Effector CD8-positive, alpha-beta T cell (primary cell): ENCODE measurements around the gene NOL6.
"Not testable (repeated sequence)": the region's sequence is repeated elsewhere in the genome, so short reads cannot be mapped to it uniquely, and the experiment has no call there.

Experiments
- DNase-seq: peaks from one replicate; lab custom pipeline; 2025; lab: John Stamatoyannopoulos, UW
- total RNA-seq, 4 experiments: gene quantifications; one replicate each; lab custom pipeline; 2026; lab: John Stamatoyannopoulos, UW

Gene NOL6, protein sequence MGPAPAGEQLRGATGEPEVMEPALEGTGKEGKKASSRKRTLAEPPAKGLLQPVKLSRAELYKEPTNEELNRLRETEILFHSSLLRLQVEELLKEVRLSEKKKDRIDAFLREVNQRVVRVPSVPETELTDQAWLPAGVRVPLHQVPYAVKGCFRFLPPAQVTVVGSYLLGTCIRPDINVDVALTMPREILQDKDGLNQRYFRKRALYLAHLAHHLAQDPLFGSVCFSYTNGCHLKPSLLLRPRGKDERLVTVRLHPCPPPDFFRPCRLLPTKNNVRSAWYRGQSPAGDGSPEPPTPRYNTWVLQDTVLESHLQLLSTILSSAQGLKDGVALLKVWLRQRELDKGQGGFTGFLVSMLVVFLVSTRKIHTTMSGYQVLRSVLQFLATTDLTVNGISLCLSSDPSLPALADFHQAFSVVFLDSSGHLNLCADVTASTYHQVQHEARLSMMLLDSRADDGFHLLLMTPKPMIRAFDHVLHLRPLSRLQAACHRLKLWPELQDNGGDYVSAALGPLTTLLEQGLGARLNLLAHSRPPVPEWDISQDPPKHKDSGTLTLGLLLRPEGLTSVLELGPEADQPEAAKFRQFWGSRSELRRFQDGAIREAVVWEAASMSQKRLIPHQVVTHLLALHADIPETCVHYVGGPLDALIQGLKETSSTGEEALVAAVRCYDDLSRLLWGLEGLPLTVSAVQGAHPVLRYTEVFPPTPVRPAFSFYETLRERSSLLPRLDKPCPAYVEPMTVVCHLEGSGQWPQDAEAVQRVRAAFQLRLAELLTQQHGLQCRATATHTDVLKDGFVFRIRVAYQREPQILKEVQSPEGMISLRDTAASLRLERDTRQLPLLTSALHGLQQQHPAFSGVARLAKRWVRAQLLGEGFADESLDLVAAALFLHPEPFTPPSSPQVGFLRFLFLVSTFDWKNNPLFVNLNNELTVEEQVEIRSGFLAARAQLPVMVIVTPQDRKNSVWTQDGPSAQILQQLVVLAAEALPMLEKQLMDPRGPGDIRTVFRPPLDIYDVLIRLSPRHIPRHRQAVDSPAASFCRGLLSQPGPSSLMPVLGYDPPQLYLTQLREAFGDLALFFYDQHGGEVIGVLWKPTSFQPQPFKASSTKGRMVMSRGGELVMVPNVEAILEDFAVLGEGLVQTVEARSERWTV
- 74.0 to 161 (median 93.5) reads per million in 4 experiments for total RNA-seq

DNA sequence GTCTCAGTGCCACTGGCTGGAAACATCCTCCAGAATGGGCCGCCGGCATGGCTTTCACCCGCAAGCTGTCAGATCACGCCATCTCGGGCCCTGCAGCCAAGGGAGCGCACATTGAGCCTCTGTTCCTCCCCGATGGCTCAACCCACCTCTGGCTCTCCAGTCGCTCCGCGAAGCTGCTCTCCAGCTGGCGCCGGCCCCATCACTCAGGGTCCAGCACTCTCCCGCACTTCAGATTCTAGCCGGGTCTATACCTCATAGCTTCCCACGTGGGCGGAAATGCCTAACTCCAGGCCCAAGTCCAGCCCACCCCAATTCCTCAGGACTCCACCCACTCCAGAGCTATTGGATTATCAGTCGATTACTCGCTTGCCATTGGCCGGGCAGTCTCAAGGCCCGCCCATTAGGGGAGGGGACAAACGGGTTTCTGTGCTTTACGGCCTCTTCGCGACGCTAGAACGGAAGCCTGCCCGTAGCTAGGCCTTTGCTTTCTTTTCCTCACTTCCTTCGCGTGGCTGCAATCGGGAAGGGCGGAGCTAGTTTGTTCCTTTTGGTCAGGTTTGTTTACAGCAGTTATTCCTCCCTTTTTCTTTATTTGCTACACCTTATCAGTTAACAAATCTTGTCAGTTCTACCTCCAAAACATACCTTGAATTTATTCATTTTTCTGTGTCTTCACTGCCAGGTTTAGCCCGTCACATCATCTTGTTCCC lies at the start of gene NOL6:
NOL6 (minus strand) TSS at position 282 of the 710 bp plus-strand sequence; CDS start at position 200, 82 bp downstream.
- DNase-seq = peak; percentile 97

DNA sequence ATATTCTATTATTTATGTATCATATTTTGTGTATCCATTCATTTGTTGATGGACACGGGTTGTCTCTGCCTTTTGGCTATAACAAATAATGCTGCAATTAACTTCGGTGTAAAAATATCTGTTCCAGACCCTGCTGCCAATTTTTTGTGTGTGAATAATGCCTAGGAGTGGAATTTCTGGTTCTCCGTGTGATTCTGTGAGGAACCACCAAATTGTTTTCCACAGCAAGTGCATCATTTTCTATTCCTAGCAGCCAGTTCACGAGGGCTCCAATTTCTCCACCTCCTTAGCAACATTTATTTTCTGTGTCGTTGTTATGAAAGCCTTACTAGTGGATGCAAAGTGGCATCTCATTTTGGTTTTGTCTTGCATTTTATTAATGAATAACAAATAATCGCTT lies 48.1 kb upstream of the NOL6 start:
- DNase-seq = not testable (repeated sequence)

DNA sequence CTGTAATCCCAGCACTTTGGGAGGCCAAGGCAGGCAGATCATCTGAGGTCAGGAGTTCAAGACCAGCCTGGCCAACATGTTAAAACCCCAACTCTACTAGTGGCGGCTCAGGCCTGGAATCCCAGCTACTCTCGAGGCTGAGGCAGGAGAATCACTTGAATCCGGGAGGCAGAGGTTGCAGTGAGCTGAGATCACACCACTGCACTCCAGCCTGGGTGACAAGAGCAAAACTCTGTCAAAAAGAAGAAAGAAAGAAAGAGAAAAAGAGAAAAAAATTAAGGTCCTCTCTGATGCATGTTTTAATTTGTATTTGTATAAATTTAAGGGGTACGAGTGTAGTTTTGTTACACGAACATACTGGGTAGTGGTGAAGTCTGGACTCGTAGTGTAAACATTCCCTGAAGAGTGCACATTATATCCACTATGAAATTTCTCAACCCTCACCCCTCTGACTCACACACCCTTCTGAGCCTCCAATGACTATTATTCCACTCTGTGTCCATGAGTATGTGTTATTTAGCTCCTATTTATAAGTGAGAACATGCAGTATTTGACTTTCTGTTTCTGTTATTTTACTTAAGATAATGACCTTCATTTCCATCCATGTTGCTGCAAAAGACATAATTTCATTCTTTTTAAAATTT lies 44.3 kb upstream of the NOL6 start:
- not testable (repeated sequence) for DNase-seq

DNA sequence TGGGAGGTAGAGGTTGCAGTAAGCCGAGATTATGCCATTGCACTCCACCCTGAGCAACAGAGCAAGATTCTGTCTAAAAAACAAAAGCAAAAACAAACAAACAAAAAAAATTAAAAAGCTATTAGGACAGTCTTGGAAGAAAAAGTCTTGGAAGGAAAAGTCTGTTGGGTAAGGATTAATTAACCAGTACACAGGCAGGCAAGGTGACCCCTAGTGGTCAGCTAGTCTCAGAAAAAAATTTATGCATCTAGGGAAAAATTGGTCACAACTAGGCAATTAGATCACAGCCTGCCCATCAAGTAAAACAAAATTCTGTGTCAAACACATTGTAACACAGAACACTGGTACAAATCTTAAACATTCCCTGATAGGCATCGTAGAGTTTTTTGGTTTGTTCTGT lies 43.6 kb upstream of the NOL6 start:
- no peak for DNase-seq

DNA sequence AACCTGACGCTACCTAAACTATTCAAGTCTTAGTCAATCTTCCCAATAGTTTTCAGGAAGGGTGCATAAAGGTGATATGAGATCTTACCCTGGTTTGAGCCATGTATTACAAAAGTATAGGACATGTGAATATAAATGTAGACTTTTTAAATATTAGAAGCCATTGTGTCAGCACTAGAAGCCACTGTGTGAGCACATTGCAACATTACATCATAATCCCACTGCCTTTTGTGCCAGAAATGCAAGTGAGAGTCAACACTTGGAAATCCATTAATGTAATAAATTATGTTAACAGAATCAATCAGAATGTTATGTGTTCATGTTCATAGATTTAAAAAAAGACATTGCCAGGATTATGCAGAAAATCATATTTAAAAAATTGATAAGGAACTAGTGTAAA lies 42.7 kb upstream of the NOL6 start:
- not testable (repeated sequence) for DNase-seq

DNA sequence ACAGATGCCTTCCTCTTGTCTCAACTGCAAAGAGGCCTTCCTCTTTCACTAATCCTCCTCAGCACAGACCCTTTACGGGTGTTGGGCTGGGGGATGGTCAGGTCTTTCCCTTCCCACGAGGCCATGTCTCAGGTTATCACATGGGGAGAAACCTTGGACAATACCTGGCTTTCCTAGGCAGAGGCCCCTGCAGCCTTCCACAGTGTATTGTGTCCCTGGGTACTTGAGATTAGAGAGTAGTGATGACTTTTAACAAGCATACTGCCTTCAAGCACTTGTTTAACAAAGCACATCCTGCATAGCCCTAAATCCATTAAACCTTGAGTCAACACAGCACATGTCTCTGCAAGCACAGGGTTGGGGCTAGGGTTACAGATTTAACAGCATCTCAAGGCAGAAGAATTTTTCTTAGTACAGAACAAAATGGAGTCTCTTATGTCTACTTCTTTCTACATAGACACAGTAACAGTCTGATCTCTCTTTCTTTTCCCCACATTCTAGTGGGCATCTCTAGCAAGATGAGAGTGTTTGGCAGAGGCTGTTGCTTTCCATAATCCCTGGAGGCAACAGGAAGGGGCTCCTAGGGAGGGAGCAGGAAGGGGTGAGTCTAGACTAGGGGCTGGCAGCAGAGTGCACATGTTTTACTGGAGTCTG lies 41.7 kb upstream of the NOL6 start:
- not testable (repeated sequence) for DNase-seq

DNA sequence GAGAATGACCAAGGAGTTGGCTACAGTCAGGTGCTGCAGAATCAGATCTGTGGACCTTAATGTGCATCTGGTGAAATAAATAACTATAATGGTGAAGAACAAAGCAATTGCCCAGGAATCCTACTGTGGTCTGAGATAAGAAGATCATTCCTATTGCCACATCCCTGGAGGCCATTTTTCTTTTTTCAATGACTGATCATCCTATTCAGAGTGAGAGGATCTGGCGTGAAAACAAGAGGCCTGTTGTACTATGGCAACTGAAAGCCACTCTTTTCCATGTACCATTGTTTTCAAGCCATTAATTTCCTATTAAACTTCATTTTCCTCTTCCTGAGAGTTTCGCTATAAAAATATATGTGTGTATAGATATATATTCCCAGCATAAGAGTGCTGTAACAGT lies 38.8 kb upstream of the NOL6 start:
- DNase-seq = not testable (repeated sequence)

DNA sequence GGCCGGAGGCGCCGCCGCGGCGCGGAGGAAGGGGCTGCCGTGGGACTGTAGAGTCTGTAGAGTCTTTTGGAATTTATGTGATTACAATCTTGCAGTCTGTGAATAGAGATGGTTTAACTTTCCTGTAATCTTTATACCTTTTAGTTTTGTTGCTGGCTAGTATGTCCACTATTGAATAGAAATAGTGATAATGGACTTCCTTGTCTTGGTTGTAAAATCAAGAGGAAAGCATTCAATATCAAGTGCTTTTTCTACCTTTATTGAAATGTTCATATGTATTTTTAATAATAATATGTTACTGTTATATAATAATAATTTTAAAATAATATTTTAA lies 37.4 kb upstream of the NOL6 start:
- DNase-seq = not testable (repeated sequence)

DNA sequence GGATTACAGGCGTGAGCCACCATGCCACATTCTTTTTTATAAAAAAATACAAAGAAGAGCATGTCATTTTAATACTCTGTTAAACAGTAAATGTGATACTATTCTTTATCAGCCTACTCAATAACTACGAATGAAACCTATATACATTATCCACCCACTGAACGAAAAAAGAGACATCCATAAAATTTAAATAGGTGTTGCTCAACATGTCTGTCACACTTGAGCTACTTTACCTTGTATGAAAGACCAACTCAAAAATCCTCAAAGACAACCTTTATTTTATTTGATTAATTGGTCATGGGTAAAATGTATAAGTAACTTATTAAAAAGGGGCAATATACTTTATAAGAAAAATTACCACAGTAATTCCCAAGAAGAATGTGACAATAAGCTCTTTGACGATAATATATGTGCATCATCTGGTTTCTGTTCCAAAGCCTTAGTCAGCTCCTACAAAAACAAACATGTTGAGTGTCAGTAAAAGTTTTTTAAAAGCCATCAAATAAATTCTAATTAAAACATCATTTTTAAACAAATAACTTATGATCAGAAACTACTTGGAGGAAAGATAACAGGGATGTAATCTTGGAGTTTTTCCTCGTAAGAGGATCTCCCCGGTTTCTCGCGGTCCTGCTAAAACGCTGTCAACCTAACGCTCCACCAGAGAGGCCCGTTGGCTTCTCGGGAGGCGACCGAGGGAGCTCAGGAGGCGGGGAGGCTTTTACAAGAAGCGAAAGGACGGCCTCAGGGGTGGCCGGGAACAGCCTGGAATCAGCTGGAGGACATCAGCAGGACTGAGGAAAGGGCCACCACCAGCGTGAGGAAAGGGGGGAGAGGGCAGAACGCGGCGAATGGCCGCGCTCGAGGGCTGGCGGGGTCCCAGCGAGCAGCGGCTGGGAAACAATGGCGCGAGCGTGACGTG lies 36.8 kb upstream of the NOL6 start:
- no peak for DNase-seq

DNA sequence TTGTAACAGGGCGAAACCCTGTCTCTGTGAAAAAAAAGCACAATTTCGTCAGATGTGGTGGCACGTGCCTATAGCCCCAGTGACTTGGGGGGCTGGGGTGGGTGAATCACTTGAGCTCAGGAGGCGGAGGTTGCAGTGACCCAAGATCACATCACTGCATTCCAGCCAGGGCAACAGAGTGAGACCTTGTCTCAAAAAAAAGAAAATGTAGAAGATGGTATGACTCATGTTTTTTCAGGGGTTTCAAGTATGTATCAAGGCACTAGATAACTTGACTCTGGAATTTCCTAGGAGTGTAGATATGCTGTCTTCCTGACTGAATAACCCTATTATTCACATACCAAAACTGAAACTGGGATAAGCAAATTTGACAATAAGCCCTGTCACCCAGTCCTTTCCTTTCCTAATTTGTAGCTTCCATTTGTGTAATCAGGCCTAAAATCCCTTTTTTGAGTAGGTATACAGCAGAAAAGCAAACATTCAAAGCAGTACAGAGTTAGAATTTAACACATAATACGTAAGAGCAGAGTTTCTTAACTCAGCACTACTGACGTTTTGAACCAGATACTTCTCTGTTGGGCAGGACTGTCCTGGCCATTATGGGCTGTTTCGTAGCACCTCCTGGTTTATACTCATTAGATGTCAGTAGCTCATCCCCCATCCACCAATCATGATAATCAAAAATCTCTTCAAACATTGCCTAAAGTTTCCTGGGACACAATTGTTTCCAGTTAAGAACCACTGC lies 33.1 kb upstream of the NOL6 start:
- no peak for DNase-seq

DNA sequence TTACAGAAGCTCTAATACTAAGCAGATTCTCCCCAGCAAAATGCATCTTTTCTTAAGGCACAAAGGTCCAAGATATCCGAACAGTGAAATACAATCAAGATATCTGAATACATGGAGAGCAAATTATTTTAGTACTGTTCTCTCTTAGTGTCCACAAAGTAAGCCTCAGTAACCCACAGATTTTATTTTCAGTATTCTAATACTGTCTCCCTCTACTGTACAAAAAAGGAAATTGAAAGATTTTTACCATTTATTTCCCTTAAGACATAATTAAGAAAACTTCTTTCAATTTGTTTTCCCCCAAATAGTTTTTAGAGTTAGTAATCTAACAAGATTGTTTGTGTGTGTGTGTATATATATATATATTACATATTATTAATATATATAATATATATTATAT lies 24.7 kb upstream of the NOL6 start:
- DNase-seq = no peak

DNA sequence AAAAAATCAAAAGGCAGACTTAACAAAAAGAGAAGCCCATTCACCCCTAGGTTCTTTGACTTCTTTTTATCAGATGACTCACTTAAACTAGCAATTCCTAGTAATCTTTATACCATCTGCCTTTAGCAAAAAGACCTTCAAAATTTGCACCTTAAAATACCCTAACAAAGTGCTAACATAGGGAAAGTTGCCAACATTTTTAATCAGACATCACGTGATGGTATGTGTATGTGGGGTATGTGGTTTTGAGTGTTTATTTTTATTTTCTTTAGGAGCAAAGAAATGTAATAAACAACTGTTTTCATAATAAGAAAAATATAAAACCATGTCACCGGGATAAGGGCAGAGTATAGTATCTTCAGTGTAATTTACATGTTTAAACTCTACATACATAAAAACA lies 20.1 kb upstream of the NOL6 start:
- DNase-seq = not testable (repeated sequence)

DNA sequence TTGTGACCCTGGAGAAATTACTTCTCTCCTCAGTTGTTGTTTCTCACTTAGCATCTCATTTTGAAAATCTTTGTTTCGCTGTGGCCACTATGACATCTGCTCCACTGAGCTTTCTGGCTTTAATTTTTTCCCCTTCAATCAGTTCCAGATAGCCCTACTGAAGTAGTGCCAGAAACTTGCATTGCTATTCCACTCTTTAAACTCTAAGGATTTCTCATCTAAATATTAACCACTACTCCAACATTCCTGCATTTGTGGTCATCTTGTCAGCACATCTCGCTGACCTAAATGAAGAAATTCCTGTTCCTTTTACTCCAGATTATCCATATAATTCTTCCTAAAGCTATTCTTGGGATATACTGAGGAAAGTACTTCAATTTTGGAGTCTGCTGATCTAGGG lies 15.3 kb upstream of the NOL6 start:
- no peak for DNase-seq

DNA sequence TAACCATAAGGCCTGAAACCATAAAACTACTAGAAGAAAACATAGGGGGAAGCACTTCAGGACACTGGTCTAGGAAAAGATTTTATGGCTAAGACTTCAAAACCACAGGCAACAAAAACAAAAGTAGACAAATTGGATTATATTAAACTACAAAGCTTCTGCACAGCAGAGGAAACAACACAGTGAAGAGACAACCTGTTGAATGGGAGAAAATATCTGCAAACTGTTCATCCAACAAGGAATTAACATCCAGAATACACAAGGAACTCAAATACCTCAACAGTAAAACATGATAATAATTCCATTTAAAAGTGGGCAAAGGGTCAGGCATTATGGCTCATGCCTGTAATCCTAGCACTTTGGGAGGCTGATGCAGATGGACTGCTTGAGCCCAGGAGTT lies 11.6 kb upstream of the NOL6 start:
- DNase-seq = not testable (repeated sequence)

DNA sequence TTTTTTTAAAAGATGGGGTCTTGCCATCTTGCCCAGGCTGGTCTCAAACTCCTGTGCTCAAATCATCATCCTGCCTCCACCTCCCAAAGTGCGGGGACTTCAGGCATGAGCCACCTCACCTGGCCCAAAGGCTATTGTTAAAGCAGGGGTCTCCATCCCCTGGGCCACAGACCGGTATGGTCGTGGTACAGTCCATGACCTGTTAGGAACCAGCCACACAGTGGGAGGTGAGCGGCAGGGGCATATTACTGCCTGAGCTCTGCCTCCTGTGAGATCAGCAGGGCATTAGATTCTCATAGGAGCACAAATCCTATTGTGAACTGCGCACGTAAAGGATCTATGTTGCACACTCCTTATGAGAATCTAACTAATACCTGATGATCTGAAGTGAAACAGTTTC lies 7.3 kb upstream of the NOL6 start:
- no peak for DNase-seq

DNA sequence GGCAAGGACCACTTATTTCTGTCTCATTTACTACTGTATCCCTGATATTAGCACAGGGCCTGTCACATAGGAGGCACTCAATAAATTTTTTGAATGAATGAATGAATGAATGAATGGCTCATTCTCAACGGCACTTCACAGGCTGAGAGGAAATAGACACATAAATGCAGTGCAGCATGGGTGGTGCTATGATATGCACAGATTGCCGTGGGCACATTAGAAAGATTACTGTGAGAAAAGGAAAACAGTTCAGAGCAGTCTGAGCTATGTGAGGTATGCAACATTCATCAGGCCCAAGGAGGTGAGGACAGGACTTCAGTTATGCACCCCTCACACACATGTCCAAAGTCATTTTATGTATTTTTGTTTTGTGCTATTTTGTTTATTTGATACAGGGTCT lies 6.4 kb upstream of the NOL6 start:
- DNase-seq = no peak

DNA sequence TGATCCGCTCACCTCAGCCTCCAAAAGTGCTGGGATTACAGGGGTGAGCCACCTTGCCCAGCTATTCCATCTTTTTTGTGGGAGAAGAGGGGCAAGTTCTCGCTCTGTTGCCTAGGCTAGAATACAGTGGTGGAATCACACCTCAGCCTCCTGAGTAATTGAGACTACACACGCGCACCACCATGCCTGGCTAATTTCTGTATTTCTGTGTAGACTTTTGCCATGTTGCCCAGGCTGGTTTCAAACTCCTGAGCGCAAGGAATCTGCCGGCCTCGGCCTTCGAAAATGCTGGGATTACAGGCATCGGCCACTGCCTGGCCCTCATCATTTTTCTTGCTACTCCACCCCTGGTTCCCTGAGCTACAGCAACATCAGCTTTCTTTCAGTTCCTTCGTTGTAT lies 2.8 kb upstream of the NOL6 start:
- DNase-seq = no peak

DNA sequence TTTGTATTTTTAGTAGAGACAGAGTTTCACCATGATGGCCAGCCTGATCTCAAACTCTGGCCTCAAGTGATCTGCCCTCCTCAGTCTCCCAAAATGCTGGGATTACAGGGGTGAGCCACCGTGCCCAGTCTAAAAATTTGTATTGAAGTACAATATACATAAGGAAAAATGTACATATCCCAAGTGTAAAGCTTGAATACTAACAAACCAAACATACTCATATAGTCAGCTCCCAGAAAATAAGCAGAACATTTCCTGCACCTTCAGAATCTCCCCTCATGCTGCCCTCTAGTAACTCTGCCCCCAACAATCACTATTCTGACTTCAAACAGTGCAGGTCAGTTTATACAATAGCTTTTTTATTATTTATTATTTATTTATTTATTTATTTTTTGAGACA lies 1.6 kb upstream of the NOL6 start:
- no peak for DNase-seq
